GM12874 (cell line): Measurements from ENCODE around the gene ADK.

Source experiments
- TF ChIP-seq, protein P1 (sequence below): IDR thresholded peaks from 2 replicates; pipeline ENCODE4 v1.5.1; 2011; ENCODE audit warnings: low read depth, mild to moderate bottlenecking, control low read depth, low read length, moderate library complexity; ENCODE audit not compliant: insufficient read depth

The ADK gene

DNA sequence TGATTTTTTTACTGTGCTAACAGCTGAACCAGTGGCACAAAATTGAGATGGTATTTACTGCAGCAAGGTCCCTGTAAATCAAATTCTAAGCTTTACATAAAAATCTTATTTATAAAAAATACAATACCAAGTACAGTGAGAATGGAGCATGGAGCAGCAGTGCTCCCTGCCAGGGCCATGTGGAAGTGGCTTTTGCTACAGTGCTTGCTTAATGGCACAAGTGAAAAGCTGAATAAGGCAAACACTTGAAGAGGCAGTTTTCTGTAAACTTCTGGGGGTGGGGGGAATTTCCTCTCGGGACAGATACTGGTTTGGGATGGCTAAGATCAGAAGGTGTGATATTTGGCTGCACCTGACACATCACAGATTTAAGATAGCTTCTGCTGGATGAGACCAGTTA is 27.9 kb upstream of the ADK start:
- TF ChIP-seq, protein P1, sequence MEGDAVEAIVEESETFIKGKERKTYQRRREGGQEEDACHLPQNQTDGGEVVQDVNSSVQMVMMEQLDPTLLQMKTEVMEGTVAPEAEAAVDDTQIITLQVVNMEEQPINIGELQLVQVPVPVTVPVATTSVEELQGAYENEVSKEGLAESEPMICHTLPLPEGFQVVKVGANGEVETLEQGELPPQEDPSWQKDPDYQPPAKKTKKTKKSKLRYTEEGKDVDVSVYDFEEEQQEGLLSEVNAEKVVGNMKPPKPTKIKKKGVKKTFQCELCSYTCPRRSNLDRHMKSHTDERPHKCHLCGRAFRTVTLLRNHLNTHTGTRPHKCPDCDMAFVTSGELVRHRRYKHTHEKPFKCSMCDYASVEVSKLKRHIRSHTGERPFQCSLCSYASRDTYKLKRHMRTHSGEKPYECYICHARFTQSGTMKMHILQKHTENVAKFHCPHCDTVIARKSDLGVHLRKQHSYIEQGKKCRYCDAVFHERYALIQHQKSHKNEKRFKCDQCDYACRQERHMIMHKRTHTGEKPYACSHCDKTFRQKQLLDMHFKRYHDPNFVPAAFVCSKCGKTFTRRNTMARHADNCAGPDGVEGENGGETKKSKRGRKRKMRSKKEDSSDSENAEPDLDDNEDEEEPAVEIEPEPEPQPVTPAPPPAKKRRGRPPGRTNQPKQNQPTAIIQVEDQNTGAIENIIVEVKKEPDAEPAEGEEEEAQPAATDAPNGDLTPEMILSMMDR = no peak

DNA sequence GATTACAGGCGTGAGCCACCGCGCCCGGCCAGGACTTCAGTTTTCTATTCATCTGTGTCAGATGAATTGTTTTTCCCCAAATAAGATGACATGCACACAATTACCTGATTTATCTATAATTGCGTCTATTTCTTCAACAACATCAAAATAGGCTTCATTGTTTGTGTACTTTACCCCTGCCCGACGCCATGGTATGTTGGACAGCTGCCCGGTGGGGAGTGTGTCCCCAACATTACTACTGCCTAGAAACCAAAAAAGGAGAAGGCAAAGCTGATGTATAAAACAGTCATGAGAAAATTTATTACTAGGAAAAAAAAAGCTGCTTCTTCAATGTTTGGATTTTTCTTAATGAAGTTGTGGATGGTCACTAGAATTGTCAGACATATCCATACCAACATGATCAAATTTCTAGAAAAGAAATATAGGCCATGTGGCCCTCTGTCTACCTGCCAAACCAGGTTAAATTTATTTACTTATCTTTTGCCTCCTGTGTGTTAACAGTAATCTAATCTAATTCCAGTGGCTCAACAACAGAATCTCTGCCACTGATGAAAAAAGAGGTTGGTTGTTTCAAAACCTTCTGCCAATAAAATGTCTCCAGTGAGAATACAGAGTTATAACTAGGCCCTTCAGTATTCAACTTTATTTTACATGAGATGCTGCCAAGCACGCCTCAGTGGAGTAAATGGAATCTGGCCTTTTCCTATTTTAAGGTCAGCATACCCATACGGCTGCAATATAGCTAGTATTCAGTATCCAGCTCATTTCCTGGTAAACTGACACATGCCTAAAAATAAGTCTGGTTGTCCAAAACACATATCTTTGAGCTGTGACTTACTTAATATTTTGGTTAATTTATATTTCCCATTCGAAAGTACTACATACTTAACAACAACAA is 16.8 kb upstream of the ADK start:
- TF ChIP-seq, protein P1 = no peak

DNA sequence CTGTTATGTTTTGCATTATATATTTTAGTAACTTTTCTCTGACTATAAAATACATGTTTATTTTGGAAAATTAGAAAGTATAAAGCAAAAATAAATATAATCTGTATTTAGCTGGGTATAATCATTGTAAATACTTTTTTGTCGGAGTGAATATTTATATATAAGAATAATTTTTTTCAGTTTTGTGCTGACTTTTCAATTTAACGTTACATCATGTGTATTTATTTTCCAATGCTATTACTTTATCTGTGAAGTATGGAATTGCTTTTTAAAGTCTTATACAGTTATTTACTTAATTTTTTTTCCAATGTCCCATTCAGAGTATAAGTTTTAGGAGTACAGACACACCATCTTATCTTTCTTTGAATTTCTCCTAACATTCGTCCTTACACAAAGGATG is 15.6 kb upstream of the ADK start:
- TF ChIP-seq, protein P1 = no peak

DNA sequence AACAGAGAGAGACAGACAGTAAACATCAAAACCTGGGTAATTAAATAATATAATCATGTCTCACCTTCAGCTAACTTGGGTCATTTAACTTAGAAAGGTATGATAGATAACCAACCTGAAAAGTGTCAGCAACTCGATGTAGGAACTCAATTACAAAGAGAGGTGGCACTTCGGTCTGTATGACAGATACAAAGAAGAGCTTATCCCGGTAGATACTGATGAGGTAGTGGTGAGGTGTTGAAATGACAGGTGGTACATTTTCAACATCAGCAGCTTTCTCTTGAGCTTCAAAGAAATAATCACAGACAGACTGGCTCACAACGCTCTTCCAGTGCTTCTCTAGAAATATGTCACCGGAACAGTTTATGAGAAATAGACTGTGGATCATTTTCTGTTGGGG is 13.0 kb upstream of the ADK start:
- TF ChIP-seq, protein P1 = no peak

DNA sequence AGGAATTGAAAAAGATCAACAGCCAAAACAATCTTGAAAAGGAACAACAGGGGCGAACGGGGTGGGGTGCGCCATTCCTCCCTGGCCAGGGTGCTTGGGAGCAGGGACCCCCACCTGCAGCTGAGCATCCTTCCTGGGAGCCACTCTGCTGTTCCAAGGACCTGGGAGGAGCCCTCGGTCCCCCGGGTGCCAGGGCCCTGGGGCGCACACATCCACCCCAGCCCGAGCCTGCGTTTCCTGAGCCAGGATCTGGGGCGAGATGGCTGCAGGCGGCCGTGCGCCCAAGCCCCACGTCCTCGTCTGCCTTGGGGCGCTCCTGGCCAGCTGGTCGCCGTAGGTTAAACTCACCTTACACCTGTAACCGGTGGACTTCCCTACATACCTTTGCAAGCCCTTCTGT is 11.0 kb upstream of the ADK start:
- TF ChIP-seq, protein P1 = no peak

DNA sequence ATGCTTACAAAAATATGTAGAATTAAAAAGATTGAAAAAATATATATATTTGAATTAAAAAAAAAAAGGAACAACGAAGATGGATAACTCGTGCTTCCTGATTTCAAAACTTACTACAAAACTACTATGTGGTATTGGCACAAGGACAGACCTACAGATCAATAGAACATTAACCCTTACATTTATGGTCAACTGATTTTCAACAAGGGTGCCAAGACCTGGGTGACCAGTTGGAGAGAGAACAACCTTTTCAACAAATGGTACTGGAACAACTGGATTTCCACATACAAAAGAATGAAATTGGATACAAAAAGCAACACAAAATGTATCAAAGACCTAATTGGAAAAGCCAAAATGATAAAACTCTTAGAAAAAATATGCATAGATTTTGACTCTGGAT is 10.5 kb upstream of the ADK start:
- TF ChIP-seq, protein P1 = no peak

DNA sequence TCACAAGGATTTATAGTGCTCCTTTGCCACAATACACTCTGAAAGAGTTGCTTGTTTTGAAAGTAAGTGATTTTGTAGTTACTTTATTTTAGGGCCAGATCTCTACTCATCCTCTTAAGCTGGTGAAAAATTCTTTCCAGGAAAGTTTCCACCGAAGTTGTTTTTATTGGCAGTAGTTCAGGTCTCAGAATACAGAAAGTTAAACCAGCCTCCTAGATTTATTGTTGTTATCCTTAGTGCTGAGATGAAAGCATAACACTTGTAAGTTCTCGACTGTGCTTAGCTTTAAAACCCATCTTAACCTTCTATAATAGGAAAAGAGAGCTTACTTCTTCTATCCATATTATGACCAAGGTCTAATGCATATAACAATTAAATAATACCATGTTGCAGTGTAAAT is 5.9 kb upstream of the ADK start:
- TF ChIP-seq, protein P1 = no peak
